Activated T-cell treated with anti-CD3 and anti-CD28 coated beads for 48 hours (primary cell): ENCODE data around the gene SLIT2.

Experiments used
- DNase-seq: peaks from one replicate; pipeline ENCODE4 v3.0.0-alpha.2; 2020; ENCODE audit warnings: low read depth

Gene SLIT2

GRCh38 chr4:20301161-20301560 is 49.5 kb downstream of the SLIT2 start:
- no peak for DNase-seq
